BLaER1 (cell line): ENCODE data around the gene ATP5MK.
A peak's percentile ranks its signal among the peaks of the same experiment; 100 is the strongest.
"Not testable (repeated sequence)": the region's sequence is repeated elsewhere in the genome, so short reads cannot be mapped to it uniquely, and the experiment has no call there.

Source experiments
- H3K27ac ChIP-seq: shearing (Covaris generic); formaldehyde crosslinking; 2 replicates; pipeline ENCODE4 v1.8.1; 2022
- H3K27me3 ChIP-seq: shearing (Covaris generic); formaldehyde crosslinking; 2 replicates; pipeline ENCODE4 v1.8.1; 2022
- H3K36me3 ChIP-seq: shearing (Covaris generic); formaldehyde crosslinking; 2 replicates; pipeline ENCODE4 v1.8.1; 2022
- H3K4me1 ChIP-seq: shearing (Covaris generic); formaldehyde crosslinking; 2 replicates; pipeline ENCODE4 v1.8.1; 2022
- H3K4me2 ChIP-seq: shearing (Covaris generic); formaldehyde crosslinking; 2 replicates; pipeline ENCODE4 v1.8.1; 2022
- H3K4me3 ChIP-seq: shearing (Covaris generic); formaldehyde crosslinking; 2 replicates; pipeline ENCODE4 v1.8.1; 2022
- H3K9ac ChIP-seq: shearing (Covaris generic); formaldehyde crosslinking; 2 replicates; pipeline ENCODE4 v1.8.1; 2022
- H3K9me3 ChIP-seq: shearing (Covaris generic); formaldehyde crosslinking; 2 replicates; pipeline ENCODE4 v1.8.1; 2022
- H4K20me1 ChIP-seq: shearing (Covaris generic); formaldehyde crosslinking; 2 replicates; pipeline ENCODE4 v1.8.1; 2022
- Cebpa-rat ChIP-seq: shearing (Covaris generic); IDR thresholded peaks from 2 replicates; pipeline ENCODE4 v1.8.1; 2022

The ATP5MK gene

DNA sequence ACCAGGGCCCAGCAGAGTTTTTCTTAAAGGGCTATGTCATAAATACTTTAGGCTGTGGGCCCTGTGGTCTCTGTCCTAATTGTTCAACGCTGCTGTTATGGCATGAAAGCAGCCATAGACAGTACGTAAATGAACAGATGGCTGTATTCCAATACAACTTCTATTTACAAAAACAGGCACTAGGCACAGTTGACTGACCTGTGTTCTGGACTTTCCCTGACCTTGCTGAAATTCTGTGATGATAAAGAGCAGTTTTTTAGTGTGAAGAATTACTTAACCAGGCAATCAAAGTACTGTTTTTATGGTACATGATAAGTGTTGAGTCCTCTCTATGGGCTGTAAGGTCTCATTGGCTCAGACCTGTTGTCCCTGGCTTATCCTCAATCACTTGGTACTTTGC, 17.3 kb upstream of the ATP5MK start:
- no peaks in the 10 kb centered on the region for H3K27me3 ChIP-seq
- H3K36me3 ChIP-seq = peaks cover 99% of the 10 kb centered on the region
- no peak overlapping the region for H3K4me3 ChIP-seq

DNA sequence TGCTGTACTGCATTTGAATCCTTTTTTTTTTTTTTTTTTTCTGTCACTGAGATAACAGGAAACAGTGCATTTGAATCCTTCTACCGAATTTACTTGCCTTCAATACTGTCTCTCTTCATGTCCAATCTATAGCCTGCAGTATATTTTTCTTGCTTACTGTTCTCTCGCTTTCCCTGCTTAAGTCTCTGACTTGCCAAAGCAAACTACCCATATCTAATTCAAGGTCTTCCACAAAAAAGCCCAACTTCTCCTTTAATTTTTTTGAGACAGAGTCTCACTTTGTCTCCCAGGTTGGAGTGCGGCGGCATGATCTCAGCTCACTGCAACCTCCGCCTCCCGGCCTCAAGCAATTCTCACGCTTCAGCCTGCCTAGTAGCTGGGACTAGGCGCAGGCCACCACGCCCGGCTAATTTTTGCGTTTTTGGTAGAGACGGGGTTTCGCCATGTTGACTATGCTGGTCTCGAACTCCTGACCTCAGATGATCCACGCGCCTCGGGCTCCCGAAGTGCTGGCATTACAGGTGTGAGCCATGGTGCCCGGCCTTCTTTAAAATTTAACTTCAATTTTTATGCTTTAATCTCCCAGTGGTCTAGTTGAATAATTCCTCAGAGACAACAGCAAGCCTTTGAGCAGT, 1.0 kb upstream of the ATP5MK start:
- Histone ChIP-seq H3K4me1 (peaks cover 47% of the 10 kb centered on the region), H3K36me3 (peaks cover 59% of the 10 kb centered on the region), H3K27me3 (no peaks in the 10 kb centered on the region), H3K4me2 (peak overlapping the region; percentile 79), H3K9ac (peak overlapping the region; percentile 82), H3K27ac (peak overlapping the region; percentile 86), H3K4me3 (peak overlapping the region; percentile 77), H4K20me1 (peaks cover 38% of the 10 kb centered on the region; the same call in 1 of the 2 replicates), H3K9me3 (no peaks in the 10 kb centered on the region)
- TF ChIP-seq Cebpa-rat = no peak

More for the DNA sequence above, 17.3 kb upstream of the ATP5MK start:
- Histone ChIP-seq H3K9me3 (no peaks in the 10 kb centered on the region), H3K4me1 (no peaks in the 10 kb centered on the region), H4K20me1 (peaks cover 49% of the 10 kb centered on the region), H3K9ac (no peak overlapping the region), H3K27ac (no peak overlapping the region), H3K4me2 (no peak overlapping the region)
- TF ChIP-seq Cebpa-rat = no peak

DNA sequence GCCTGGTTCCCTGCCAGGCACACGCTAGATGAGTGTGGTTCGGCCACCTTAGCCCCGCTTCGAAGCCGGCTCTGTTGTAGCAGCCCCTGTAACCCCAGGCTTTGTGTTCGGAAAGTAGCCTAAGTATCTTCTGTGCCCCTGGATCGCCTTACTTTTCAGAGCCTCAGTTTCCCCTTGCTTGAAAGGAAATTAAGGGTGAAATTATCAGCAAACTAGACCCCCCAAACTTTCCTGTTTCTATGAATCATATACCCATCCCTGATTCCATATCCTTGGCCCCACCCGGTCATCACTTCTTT, 463 bp upstream of the ATP5MK start:
- Histone ChIP-seq H3K36me3 (peaks cover 58% of the 10 kb centered on the region), H3K27ac (peak overlapping the region; percentile 86)
- TF ChIP-seq Cebpa-rat = no peak

DNA sequence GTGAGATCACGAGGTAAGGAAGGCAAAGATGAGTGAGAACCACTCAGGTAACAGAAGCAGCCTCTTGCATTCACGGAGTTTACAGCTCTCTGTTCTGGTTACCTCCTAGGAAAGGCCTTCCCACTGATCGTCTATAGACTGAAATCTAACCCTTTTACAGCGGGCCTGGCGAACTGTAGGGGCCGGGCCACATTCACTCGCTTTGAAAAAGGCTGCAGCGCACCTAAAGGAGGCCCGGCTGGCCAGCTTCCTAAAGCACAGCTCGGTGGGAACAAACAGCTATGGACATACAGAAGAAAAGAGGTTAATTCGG, 565 bp downstream of the ATP5MK start:
- Histone ChIP-seq H4K20me1 (peaks cover 46% of the 10 kb centered on the region), H3K27me3 (no peaks in the 10 kb centered on the region), H3K4me3 (peak overlapping the region; percentile 77), H3K4me2 (peak overlapping the region; percentile 97), H3K36me3 (peaks cover 58% of the 10 kb centered on the region), H3K27ac (peak overlapping the region; percentile 86), H3K4me1 (peaks cover 47% of the 10 kb centered on the region), H3K9me3 (no peaks in the 10 kb centered on the region), H3K9ac (peak overlapping the region; percentile 82)
- no peak for TF ChIP-seq Cebpa-rat

More for the DNA sequence above, 463 bp upstream of the ATP5MK start:
- Histone ChIP-seq H3K4me2 (peak overlapping the region; percentile 79), H4K20me1 (peaks cover 42% of the 10 kb centered on the region; the same call in 1 of the 2 replicates), H3K9ac (peak overlapping the region; percentile 82), H3K4me1 (peaks cover 47% of the 10 kb centered on the region), H3K4me3 (peak overlapping the region; percentile 77), H3K9me3 (no peaks in the 10 kb centered on the region), H3K27me3 (no peaks in the 10 kb centered on the region)

DNA sequence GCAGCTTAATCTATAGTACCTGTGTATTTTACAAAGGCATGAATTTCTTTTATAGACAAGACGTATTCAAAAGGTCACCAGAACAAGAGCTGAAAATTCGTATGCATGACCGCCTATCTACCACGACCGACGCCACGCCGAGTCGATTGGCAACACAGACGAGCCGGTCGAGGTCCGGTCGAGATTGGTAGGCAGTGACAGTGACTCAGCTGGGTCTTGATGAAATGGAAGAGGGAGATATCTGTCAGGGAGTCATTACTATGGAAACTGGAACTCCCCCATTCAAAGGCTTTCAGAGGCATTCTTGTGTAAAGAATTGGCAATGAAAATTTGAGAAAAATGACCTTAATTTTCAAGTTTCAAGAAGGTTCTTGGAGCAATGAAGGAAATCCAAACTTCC, 2.1 kb downstream of the ATP5MK start:
- no peaks in the 10 kb centered on the region for H3K9me3 ChIP-seq
- peak overlapping the region; percentile 97 for H3K4me2 ChIP-seq
- H3K27ac ChIP-seq = no peak overlapping the region
- H3K4me1 ChIP-seq = peaks cover 47% of the 10 kb centered on the region
- H3K4me3 ChIP-seq = no peak overlapping the region
- TF ChIP-seq Cebpa-rat = no peak
- H3K9ac ChIP-seq = no peak overlapping the region
- peaks cover 43% of the 10 kb centered on the region for H4K20me1 ChIP-seq
- peaks cover 58% of the 10 kb centered on the region for H3K36me3 ChIP-seq
- H3K27me3 ChIP-seq = no peaks in the 10 kb centered on the region

DNA sequence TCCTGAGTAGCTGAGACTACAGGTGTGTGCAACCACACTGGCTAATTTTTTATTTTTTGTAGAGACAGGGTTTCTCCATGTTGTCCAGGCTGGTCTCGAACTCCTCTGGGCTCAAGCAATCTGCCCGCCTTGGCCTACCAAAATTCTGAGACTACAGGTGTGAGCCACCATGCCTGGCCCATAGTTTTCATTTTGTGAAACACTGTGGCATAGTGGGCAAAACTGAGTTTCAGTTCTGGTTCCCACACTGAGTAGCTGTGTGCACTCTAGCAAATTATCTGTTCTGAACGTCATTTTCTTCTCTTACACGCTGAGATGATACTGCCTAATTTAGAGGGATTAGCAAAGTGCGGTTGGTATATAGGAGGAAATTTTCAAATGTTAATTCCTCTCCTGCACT, 13.5 kb downstream of the ATP5MK start:
- Histone ChIP-seq H3K27me3 (no peaks in the 10 kb centered on the region), H3K27ac (no peak overlapping the region), H3K4me1 (no peaks in the 10 kb centered on the region), H3K9me3 (no peaks in the 10 kb centered on the region), H3K4me2 (no peak overlapping the region), H4K20me1 (no peaks in the 10 kb centered on the region), H3K36me3 (peaks cover 91% of the 10 kb centered on the region), H3K4me3 (no peak overlapping the region), H3K9ac (no peak overlapping the region)
- no peak for TF ChIP-seq Cebpa-rat

DNA sequence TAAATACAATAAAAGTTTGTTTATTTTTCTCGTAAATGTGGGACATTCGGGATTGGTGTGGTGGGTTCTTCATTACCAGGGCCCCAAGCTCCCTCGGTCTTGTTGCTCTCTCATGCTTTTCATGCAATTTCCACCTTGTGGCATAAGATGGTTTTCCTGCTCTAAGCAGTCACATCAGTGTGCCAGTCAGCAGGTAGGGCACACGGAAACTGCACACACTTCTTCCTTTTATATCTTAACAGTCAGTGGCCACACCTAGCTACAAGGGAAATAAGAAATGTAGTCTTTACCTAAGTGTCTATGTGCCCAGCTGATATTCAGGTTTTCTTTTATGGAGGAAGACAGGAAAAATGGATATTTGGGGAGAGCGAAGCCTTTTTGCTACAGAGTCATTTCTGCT, 22.0 kb downstream of the ATP5MK start:
- no peaks in the 10 kb centered on the region for H4K20me1 ChIP-seq
- no peaks in the 10 kb centered on the region for H3K27me3 ChIP-seq
- no peak overlapping the region for H3K27ac ChIP-seq
- no peak for TF ChIP-seq Cebpa-rat
- no peak overlapping the region for H3K4me2 ChIP-seq
- peaks cover 14% of the 10 kb centered on the region for H3K4me1 ChIP-seq
- no peak overlapping the region for H3K4me3 ChIP-seq
- H3K9ac ChIP-seq = no peak overlapping the region
- peaks cover 59% of the 10 kb centered on the region for H3K36me3 ChIP-seq
- no peaks in the 10 kb centered on the region for H3K9me3 ChIP-seq

DNA sequence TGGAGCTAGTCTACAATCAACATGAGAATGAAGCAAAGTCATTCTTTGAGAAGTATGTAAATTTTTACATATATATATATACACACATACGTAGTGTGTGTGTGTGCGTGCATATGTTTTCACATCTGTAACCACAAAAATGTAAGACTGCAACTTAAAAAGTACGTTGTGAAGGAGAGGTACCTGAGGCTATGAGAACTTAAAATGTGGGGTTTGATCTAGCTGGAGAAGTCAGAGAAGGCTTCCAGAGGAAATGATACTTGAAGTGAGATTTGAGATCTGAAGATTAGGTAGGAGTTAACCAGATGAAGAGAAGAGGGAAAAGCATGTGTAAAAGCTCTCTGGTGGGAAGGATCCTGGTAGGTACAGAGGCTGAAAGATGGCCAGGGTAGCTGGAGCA, 22.7 kb downstream of the ATP5MK start:
- Histone ChIP-seq H3K4me3 (no peak overlapping the region), H3K4me2 (no peak overlapping the region), H3K9me3 (no peaks in the 10 kb centered on the region), H3K36me3 (peaks cover 52% of the 10 kb centered on the region), H3K27ac (no peak overlapping the region), H3K9ac (no peak overlapping the region), H4K20me1 (no peaks in the 10 kb centered on the region), H3K27me3 (no peaks in the 10 kb centered on the region), H3K4me1 (peaks cover 19% of the 10 kb centered on the region)
- no peak for TF ChIP-seq Cebpa-rat

DNA sequence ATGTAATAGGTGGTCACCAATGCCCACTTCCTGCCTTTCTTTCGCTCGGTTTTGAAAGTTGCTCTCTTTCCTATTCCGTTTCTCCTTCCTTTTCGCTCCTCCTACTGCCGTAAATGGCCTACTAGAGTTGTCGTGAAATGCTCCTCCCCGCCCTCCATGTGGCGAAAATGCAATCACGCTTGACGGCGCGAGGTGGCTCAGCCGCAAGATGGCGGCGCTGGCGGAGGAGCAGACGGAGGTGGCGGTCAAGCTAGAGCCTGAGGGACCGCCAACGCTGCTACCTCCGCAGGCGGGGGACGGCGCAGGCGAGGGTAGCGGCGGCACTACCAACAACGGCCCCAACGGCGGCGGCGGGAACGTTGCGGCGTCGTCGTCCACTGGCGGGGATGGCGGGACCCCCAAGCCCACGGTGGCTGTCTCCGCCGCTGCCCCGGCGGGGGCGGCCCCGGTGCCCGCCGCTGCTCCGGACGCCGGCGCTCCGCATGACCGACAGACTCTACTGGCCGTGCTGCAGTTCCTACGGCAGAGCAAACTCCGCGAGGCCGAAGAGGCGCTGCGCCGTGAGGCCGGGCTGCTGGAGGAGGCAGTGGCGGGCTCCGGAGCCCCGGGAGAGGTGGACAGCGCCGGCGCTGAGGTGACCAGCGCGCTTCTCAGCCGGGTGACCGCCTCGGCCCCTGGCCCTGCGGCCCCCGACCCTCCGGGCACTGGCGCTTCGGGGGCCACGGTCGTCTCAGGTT, 28.3 kb downstream of the ATP5MK start, which contains the start of gene TAF5:
Gene TAF5, plus strand, starts transcription at position 195 of the 737 bp plus-strand sequence. Its CDS starts 14 bp downstream, at position 209.
- no peaks in the 10 kb centered on the region for H3K27me3 ChIP-seq
- no peaks in the 10 kb centered on the region for H3K9me3 ChIP-seq
- peaks cover 4% of the 10 kb centered on the region for H3K36me3 ChIP-seq
- no peak for TF ChIP-seq Cebpa-rat
- peak within 1 kb of the TSS; percentile 82 for H3K4me3 ChIP-seq
- H3K4me1 ChIP-seq = peaks cover 24% of the 10 kb centered on the region
- peak within 1 kb of the TSS; percentile 87 for H3K9ac ChIP-seq
- peak within 1 kb of the TSS; percentile 85 for H3K27ac ChIP-seq
- H4K20me1 ChIP-seq = no peaks in the 10 kb centered on the region
- peak within 1 kb of the TSS; percentile 88 for H3K4me2 ChIP-seq

DNA sequence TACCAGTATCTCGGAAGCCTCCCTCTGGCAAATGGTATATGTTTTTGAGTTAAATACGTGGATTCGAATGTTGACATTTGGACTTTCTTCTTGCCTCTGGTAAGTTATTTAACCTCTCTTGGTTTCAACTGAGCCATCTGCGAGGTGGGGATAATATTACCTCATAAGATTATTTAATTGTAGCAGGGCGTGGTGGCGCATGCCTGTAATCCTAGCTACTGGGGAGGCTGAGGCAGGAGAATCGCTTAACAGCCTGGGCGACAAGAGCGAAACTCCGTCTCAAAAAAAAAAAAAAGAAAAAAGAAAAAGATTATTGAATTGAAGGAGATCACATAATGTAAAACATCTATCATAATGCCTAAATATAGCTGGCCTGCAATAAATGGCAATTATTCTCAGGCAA, 28.9 kb downstream of the ATP5MK start:
- no peaks in the 10 kb centered on the region for H4K20me1 ChIP-seq
- peak overlapping the region; percentile 85 for H3K27ac ChIP-seq
- H3K9me3 ChIP-seq = no peaks in the 10 kb centered on the region
- H3K9ac ChIP-seq = peak overlapping the region; percentile 87
- H3K4me2 ChIP-seq = peak overlapping the region; percentile 88
- no peaks in the 10 kb centered on the region for H3K27me3 ChIP-seq
- peak overlapping the region; percentile 82 for H3K4me3 ChIP-seq
- H3K36me3 ChIP-seq = no peaks in the 10 kb centered on the region
- H3K4me1 ChIP-seq = peaks cover 24% of the 10 kb centered on the region
- TF ChIP-seq Cebpa-rat = no peak

DNA sequence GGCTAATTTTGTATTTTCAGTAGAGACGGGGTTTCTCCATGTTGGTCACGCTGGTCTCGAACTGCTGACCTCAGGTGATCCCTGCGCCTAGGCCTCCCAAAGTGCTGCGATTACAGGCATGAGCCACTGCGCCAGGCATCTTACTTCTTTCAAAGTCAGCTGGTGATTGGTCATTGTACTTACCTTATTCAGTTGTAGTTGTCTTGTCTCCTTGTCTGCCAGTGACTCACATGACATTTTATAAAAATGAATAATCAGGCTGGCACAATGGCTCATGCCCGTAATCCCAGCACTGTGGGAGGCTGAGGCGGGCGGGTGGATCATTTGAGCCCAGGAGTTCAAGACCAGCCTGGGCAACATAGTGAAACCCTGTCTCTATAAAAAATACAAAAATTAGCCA, 35.5 kb downstream of the ATP5MK start:
- H3K36me3 ChIP-seq, H3K4me3 ChIP-seq: not testable (repeated sequence)

DNA sequence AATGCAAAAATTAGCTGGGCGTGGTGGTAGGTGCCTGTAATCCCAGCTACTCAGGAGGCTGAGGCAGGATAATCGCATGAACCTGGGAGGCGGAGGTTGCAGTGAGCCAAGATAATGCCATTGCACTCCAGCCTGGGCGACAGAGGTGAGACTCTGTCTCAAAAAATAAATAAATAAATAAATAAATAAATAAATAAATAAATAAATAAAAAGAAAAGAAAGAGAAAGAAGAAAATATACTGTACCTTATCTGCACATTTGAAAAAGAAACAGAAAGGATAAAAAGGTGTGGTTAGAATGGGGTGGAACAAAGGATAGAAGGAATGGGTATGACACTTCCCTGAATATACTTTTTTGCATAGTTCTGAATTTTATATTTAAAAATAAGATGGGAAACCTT, 36.8 kb downstream of the ATP5MK start:
- H3K4me1 ChIP-seq, H3K4me2 ChIP-seq, H3K27me3 ChIP-seq, H4K20me1 ChIP-seq, H3K4me3 ChIP-seq, H3K36me3 ChIP-seq, H3K9ac ChIP-seq, H3K9me3 ChIP-seq, H3K27ac ChIP-seq: not testable (repeated sequence)

More for the DNA sequence above, 35.5 kb downstream of the ATP5MK start:
- not testable (repeated sequence) for H3K27ac ChIP-seq, H3K9ac ChIP-seq, H3K4me2 ChIP-seq, H3K4me1 ChIP-seq, H4K20me1 ChIP-seq, H3K27me3 ChIP-seq, H3K9me3 ChIP-seq
